ENCODE measurements around the gene OR8G1.
"Not testable (repeated sequence)": the region's sequence is repeated elsewhere in the genome, so short reads cannot be mapped to it uniquely, and the experiment has no call there.

OR8G1 gene

DNA sequence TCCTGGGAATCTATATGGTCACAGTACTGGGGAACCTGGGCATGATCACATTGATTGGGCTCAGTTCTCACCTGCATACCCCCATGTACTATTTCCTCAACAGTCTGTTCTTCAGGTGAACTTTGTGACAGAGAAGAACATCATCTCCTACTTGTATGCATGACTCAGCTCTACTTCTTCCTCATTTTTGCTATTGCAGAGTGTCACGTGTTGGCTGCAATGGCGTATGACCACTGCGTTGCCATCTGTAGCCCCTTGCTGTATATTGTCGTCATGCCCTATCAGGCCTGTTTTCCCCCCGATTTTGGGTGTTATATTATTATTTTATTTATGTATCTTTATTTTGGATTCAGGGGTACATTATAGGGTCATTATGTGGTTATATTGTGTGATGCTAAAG lies 2.4 kb upstream of the OR8G1 start:
- DNase-seq (ENCODE audit: low read depth in 2 of 3, low spot score in 2 of 3), result no peak

DNA sequence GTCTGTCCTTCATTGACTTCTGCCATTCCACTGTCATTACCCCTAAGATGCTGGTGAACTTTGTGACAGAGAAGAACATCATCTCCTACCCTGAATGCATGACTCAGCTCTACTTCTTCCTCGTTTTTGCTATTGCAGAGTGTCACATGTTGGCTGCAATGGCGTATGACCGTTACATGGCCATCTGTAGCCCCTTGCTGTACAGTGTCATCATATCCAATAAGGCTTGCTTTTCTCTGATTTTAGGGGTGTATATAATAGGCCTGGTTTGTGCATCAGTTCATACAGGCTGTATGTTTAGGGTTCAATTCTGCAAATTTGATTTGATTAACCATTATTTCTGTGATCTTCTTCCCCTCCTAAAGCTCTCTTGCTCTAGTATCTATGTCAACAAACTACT lies 9.0 kb downstream of the OR8G1 start:
- DNase-seq (ENCODE audit: low read depth in 2 of 3, low spot score in 2 of 3), result not testable (repeated sequence)

DNA sequence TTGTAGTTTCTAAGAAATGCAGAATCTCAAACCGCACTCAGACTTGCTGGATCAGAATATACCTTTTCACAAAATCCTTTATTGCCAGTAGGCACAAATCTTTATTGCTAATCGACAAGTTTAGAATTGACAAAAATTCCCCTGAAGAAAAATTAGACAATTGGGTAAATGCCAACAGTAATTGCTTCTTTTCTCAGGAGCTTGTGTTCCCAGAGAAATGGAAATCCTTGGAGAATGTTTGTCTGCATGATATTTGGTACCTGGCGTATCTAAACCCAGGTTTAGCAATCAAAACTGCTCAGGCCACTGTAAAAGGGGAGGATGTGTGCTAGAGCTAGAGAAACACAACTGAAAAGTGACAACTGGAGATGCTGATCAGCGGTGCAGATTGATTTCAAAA lies 15.2 kb downstream of the OR8G1 start, which contains the start of gene OR8G5:
Gene OR8G5 (plus strand): TSS at position 301 of the 400 bp plus-strand sequence. CDS start 8,556 bp downstream, outside the sequence.
- no peak for DNase-seq (ENCODE audit: low read depth in 2 of 3, low spot score in 2 of 3)

DNA sequence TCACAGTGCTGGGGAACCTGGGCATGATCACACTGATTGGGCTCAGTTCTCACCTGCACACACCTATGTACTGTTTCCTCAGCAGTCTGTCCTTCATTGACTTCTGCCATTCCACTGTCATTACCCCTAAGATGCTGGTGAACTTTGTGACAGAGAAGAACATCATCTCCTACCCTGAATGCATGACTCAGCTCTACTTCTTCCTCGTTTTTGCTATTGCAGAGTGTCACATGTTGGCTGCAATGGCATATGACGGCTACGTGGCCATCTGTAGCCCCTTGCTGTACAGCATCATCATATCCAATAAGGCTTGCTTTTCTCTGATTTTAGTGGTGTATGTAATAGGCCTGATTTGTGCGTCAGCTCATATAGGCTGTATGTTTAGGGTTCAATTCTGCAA lies 24.1 kb downstream of the OR8G1 start:
- not testable (repeated sequence) for DNase-seq (ENCODE audit: low read depth in 2 of 3, low spot score in 2 of 3)

GRCh38 chr11:124270886-124271285 lies 30.0 kb downstream of the OR8G1 start:
- not testable (repeated sequence) for DNase-seq (ENCODE audit: low read depth in 2 of 3, low spot score in 2 of 3)

DNA sequence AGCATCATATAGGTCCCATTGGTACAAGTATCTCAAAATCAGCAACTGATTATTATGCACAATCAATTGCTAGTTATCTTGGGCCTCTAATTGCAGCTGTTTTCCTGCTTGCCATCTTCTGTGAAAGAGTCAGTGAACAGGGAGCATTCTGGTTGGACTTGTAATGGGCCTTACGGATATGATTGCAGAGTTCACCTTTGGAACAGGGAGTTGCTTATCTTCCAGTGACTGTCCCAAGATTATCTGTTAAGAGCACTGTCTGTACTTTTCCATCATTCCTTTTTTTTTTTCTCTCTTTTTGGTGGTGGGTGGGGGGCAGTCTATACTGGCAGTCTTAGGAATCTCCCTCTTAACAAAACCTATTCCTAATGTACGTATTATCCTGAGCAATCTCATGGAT lies 33.1 kb downstream of the OR8G1 start:
- no peak for DNase-seq (ENCODE audit: low read depth in 2 of 3, low spot score in 2 of 3)

DNA sequence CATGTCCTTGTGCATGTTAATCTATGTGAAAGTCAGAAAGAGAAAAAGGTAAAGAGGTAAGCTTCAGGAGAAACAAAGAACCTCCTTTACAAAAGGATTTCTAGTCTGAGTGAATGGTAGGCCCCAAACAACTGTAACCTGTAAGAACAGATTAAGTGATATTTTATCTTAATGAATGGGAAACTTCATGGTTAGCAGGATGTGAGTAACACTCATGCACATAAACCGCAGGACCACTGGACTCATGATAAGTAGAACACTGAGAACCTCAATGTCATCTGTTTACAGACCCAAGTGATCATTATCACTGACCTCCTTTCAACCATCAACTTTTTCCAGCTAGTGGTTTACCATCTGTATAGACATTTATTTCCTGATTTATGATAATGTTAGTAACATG lies 35.2 kb downstream of the OR8G1 start:
- DNase-seq (ENCODE audit: low read depth in 2 of 3, low spot score in 2 of 3), result no peak

GRCh38 chr11:124277207-124277606 lies 36.3 kb downstream of the OR8G1 start:
- no peak for DNase-seq (ENCODE audit: low read depth in 2 of 3, low spot score in 2 of 3)

DNA sequence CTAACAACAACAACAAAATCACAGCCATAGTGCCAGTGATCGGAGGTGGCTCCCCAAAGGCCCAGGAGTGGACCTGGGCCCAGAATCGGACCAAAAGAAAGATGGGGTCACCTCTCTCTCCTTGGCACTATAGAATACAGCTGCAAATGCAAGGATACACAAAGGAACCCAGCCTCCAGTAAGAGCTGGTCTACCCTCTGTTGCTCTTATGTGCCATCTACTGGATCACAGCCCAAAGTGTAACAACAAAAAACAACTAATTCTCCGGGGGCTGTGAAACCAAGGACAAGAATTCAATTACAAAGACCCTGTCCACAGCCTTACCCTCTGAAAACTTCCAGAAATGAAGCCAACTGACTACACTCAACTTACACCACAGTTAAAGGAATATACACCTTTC lies 36.9 kb downstream of the OR8G1 start:
- DNase-seq (ENCODE audit: low read depth in 2 of 3, low spot score in 2 of 3), result no peak

GRCh38 chr11:124278261-124278660 lies 37.4 kb downstream of the OR8G1 start:
- no peak for DNase-seq (ENCODE audit: low read depth in 2 of 3, low spot score in 2 of 3)

GRCh38 chr11:124285610-124286344 lies 44.9 kb downstream of the OR8G1 start:
- DNase-seq (ENCODE audit: low read depth in 2 of 3, low spot score in 2 of 3), result no peak

GRCh38 chr11:124294687-124295086 lies 53.8 kb downstream of the OR8G1 start:
- DNase-seq (ENCODE audit: low read depth in 2 of 3, low spot score in 2 of 3), result no peak

DNA sequence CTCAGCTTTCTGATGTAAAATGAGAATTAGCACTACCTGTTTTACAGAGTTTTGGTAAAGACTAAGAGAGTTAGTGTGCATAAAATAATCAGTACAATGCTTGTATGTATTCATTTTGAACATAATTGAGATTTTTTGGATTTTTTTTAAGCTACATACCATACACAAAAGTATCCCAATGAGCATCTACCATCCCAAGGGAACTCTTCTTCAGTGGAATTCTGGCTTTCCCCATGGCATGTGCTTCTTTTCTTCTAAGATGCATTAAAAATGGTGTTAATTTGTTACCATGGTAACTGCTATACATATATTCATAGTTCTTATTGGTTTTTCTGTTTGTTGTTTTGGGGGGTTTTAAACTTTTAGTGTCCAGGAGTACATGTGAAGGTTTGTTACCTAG lies 55.1 kb downstream of the OR8G1 start:
- DNase-seq (ENCODE audit: low read depth in 2 of 3, low spot score in 2 of 3), result no peak

DNA sequence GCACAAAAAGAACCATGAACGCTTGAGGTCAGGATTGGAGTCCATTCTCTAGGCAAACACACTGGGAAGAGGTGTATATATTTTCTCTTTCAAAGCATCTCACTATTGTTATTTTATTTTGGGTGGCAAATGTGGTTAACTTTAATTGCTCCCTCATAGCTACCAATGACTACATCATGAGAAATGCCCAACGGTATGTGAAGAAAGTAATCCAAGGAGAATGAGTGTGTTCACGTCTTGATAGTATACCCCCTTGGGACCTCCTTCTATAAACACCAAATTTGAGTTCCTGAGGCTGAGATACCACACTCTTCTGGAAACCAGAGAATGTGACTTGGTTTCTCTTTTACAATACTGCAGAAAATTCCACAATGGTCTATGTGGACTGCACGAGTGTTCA lies 57.0 kb downstream of the OR8G1 start:
- no peak for DNase-seq (ENCODE audit: low read depth in 2 of 3, low spot score in 2 of 3)

DNA sequence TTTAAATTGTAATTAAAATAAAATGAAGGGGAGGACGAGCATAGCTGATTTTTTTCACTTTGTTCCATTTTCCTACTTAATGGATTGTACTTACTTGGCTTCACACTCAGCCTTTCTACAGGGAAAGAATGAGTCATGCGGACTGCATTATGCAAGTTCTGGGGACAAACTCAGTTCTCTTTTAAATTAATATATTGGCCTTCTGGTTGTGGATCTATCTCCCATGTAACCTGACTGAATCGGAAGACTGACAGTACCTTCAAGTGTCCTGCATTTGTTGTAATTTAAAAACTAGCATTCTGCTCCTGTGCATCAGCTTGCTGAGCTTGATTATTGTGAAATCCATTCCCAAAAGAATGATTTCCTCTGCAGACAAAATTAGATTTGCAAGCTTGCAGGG lies 60.7 kb downstream of the OR8G1 start:
- DNase-seq (ENCODE audit: low read depth in 2 of 3, low spot score in 2 of 3), result no peak

- DNase-seq (ENCODE audit: low read depth in 2 of 3, low spot score in 2 of 3), result no peak
Observed at GRCh38 chr11:124302347-124303125, 61.6 kb downstream of the OR8G1 start.

Measured in activated CD8-positive, alpha-beta memory T cell treated with anti-CD3 and anti-CD28 coated beads for 48 hours (primary cell).